Measurements from ENCODE around the gene HOXA9.

The HOXA9 gene

DNA sequence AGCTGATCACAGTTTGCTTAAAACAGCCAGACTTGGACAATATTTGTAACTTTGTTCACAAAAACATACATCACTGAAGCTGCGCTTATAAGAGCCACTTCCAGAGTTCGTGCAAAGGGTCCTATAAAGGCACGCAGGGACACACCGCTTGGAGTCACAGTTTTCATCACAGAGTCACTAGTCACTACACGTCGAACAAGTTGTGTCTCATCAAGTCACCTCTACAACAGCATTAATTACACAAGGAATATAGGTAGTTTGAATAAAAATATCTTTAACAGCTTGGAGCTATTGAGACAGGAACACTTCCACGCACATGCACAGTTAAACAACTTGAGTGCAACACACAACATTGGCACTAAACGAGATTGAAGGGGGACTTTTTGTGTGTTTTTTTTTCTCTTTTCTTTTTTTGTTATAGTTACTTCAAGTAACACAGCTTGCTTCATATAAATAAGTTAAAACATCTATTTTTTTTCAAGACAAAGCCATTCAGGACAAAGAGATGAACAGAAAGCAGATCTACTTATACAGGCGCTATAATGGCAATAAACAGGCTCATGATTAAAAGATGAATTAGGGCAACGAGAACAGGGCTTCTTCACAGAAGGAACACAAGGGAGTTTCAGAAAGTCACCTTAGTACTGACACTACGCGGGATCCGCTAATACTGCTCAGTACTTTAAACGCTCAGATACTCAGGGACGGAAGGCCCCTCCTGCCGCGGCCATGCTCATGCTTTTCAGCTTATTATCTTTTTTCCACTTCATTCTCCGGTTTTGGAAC lies 24.0 kb downstream of the HOXA9 start:
- no peak for DNase-seq

DNA sequence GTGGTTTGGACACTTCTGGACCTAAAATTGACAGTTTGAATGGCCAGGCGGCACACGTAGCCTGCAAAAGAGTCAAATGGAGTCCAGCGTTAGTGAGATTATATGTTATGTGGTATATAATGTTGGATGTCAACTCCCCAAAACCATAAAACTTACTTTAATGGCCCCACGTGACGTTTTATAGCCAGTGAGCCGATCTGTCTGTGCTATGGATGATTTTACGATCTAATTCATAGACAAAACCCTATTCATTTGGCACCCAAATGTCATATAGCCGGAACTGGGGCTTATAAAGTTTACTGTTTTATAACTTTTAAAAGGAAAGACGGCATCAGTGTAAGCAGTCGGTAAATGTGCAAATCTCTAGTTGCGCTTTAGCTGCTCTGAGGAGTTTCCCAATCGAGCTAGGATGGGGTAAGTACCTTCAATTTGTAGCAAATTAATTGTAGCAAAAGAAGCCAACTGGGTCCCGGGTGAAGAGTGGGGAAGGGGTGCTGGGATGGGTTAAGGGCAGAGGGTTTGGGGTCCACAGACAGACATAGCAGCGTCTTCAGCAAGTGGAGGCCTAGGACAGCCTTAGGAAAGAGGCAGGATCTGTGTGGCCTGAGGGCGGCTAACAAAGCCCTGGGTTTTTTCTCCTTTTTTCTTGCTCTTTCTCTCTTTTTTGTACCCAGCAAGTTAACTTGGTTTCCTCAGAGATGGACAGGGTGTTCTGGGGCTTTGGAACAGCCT lies 25.0 kb downstream of the HOXA9 start:
- DNase-seq, result no peak

DNA sequence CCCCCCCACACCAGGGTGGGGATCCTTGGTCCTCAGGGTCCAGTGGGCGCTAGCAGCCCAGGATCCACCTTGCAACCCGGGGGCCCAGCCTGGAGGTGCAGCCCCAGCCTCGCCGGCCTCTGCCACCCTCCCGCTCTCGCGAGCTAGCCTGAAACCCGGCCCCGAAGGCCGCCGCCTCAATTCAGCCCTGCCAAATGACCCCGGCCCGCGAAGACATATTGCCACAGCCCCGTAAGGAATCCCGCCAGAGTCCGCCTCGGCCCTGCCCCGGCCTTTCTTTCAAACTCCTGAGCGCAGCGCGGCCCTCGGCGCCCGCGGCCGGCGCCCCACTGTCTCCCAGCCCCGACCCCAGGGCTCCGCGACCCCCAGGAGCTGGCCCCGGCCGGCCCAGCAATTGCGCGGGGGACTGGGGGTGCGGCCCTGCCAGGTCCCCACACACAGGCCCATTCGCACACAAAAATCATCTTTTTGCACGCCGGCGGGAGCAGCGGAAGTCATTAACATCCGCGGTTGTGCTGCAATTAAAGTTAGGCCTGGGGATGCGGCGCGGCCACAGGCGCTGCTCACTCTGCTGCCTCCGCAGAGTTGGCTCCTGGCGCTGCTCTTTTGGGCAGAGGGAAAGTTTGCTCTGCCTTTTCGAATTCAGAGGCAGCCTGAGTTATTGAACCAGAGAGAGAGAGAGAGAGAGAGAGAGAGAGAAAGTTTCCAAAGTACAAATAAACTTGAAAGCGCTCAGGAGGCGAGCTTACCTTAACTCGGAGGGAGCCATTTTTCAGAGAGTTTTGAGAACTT lies 25.8 kb downstream of the HOXA9 start:
- DNase-seq, result no peak

DNA sequence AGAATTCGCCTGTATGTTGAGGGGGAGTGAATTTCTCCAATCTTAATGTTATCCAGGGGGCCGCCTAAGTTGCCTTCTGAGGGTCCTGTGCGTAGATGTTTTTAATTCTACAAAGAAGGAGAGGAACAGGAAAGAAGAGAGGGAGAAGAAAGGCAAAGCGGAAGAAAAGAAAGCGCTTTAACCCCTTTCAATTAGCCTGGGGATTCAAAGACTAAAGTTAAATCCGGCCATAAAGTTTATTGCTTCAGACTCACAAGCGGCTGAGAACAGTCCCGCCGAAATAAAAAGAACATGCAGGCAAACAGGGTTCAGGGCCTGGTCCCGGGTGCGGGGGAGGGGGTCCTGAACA lies 26.4 kb downstream of the HOXA9 start:
- no peak for DNase-seq

DNA sequence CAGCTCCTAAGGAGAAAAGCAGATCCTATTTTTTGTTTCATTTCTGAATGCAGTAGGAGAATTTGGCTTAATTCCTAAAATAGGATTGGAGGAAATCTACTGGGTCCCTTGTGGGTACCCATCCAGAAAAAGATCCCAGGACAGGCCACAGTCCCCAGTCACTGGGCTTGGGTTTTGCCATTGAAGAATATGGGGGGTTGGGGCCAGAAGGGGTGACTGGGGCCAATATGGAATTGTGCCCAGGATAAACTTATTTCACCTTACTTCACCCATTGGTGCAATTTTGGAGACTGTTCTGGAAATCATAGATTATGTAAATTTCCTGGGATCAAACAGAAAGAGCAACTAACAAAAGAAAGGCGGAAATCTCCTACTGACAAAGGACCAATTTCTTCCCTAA lies 26.9 kb downstream of the HOXA9 start:
- no peak for DNase-seq

DNA sequence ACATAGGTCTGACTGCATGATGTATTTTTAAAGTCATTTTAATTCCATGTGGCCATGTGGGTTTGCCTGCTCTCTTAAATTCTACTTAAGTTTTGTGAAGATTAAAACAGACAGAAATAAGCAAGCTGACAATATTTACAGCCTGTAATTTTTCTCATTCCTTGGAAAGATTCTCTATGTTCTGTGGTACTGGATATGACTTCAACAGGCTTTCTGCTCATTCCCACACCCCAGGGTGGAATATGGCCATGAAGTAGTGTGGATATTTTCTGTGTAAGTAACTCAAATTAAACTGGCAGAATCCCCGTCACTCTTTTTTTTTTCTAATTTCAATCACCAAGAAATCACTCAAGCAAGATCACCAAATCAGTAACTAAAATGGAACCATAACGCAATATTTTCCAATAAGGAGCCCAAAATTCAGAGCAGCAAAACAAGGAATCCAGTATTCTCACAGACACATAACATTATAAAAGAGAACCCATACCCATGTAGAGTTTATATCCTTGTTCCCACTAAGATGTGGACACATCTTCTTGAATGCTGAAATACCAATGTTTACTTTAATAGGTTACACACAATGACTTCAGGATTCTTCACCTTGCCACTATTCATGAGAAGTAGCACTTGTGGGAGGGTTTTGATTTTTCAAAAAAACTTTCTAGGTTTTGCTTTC lies 27.6 kb downstream of the HOXA9 start:
- no peak for DNase-seq

DNA sequence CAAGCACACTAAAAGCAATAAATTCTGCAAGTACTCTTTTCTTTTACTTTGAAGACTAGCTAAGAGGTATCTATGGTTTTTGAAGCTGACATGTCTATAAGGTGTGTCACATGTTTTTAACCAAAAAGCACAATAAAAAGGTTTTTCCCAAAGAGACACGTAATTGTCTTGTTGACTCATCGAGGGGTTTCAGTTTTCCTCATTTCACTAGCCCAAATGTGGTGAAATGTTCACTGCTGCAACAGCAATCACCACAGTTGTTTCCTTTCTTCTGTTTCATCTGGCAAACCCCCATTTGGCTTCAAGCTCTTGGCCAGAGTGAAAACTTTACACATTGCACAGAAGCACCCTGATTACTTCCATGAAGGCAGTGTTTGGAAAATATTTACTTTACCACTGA lies 30.9 kb downstream of the HOXA9 start:
- no peak for DNase-seq

DNA sequence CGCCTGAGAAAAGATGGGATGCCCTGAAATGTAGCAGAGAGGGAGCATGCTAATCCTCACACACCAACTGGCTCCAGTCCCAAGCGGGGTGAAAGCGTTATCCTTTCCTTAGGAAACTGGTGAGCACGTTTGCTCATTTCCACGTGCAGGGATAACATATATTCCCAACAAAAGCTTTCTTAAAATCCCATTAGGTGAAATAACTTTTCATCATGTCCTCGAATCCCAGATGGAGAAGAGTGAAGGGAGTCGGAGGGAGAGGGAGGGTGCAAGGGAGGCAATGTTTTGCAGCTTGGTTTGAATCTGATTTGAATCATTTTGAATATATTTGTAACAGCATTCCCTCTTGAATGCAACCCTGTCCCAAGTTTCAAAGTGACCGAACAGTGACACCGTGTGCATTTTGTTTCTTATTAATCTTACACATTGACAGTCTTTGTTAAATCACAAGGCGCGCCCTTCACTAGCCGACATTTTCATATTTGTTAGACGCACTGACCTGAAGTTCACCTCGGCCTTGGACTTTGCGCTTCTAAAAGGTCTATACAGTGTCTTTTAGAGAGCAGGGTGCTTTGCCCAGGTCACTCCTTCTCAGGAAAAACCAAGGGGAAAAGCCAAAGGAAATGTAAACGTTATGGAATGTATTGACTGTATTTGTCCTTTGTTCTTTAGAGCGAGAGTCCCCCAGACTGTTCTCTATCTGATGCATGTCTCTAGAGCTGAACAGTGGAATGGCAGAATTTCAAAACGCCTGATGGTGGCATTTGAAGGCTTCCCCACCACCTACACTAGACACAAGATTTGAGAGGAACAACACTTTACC lies 31.7 kb downstream of the HOXA9 start:
- DNase-seq, result no peak

DNA sequence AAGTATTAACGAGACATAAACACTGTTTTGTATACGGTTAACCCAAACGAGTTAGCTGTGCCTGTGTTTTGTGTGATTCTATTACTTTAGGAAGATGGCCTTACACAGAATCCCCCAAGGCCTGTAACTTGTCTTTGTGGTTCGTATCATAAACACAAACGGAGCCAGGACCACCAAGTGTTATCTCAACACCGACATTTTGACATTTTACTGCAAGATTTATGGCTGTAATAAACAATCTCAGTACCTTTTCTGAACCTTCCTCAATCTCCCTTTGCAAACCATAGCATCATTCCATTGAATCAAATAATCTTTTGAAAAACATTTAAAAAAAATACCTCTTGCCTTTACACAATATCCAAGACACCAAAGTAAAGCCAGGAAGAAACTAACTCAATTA lies 32.4 kb downstream of the HOXA9 start:
- no peak for DNase-seq

DNA sequence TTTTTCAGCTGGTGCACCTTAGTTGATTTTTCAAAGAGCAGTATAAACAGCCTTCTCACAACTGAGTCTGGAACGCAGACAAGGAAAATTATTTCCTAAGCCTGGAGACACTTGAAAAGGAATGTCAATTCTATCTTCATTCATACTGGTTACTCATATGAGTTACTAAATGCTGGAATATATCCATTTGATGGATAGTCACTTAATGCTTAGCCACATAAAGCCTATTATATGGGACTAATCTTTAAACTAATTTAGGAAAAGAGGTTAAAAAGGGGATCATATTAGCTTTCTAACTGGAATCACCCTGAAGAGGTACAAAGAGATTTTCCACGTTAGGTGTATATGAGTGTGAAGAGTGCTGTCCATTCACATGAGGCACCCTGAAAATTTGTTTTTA lies 33.1 kb downstream of the HOXA9 start:
- no peak for DNase-seq

DNA sequence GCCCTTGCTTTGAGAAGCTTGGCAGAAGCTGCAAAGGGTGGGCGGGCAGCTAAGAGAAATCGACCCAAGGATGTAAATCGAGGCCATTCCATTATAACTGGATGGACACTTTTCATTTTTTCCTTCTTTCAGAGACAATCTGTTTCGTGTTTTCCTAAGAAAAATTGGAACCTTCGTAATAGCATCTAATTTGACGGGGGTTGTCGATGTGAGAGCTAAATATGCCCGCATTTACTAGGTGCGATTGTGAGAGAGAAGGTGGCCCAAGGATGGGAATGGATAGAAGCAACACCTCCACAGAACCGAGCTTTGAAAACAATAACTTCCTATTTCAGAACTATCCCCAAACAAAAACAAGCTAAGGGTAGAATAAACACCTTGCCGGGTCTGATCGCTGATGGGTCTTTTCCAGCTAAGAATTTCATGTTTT lies 33.9 kb downstream of the HOXA9 start:
- DNase-seq, result no peak

DNA sequence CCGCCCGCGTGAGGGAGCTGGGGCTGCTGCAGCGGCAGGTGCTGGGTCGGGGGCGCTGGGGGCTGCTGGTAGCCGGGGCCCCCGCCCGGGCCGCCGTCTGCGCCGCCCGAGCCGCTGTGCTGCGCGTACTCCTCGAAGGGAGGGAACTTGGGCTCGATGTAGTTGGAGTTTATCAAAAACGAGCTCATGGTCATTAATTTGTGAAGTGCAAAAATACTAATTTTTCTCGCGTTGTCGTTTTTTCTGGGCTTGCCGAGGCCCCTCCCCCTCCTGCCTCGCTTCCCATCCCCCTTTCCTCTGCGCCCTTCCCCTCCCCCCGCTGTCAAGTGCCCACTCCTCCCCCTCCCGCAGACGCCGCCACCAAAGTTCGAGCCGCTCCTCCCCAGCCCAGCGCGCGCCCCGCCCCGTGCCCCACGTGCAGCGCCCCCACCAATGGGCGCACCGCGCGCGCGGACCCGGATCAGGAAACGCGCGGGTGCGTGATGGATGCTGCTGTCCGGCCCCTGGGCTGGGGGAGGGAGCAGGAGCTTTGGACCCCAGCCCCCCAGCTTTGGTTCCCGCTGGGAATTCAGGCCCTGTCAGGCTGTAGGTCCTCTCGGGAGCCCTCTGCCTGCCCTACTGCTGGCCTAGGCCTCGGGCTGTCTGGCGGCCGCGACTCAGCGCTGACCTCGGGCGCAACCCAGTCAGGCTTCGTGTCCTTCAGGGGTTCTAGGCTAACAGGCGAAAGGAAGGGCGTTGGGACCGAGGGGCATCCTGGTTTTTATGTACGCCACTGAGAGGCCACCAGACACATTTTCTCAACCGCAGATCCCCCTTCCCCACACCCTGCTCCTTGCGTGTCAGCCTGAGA lies 34.6 kb downstream of the HOXA9 start, which contains the start of gene HOXA4:
HOXA4 (minus strand) TSS at position 218 of the 850 bp plus-strand sequence; CDS start at position 194, 24 bp downstream.
- DNase-seq, result no peak

DNA sequence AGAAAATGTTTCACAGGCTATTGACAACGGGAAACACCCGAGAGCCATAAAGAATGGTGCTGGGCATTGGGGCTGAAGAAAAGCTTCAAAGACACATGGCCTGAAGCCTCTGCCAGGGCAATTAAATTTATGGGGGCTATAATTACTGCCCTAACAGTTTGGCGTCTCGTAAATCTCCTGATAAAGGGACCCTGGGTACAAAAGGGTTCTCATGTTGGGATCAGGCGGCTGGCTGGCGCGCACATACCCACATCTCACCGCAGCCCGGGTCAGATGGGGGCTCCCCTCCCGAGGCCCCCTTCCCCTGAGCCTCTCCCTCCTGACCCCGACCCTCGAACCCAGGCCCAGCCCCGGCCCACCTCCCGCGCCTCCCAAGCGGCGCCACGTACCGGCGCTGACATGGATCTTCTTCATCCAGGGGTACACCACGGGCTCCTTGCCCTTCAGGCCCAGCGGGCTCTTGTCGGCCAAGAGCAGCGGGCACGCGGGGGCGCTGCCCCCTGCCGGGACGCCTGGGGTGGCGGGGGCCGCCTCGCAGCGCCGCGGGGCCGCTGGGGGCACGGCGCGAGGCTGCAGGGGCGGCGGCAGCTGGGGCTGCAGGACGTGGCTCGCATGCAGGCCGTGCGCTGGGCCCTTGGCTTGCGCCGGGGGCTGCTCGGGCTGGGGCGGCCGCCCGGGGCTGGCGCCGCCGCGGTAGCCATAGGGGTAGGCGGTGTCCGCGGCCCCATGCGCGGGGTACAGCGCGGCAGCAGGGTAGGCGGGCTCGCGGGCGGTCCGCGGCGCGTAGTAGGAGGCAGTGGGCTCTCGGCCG lies 35.4 kb downstream of the HOXA9 start:
- no peak for DNase-seq

DNA sequence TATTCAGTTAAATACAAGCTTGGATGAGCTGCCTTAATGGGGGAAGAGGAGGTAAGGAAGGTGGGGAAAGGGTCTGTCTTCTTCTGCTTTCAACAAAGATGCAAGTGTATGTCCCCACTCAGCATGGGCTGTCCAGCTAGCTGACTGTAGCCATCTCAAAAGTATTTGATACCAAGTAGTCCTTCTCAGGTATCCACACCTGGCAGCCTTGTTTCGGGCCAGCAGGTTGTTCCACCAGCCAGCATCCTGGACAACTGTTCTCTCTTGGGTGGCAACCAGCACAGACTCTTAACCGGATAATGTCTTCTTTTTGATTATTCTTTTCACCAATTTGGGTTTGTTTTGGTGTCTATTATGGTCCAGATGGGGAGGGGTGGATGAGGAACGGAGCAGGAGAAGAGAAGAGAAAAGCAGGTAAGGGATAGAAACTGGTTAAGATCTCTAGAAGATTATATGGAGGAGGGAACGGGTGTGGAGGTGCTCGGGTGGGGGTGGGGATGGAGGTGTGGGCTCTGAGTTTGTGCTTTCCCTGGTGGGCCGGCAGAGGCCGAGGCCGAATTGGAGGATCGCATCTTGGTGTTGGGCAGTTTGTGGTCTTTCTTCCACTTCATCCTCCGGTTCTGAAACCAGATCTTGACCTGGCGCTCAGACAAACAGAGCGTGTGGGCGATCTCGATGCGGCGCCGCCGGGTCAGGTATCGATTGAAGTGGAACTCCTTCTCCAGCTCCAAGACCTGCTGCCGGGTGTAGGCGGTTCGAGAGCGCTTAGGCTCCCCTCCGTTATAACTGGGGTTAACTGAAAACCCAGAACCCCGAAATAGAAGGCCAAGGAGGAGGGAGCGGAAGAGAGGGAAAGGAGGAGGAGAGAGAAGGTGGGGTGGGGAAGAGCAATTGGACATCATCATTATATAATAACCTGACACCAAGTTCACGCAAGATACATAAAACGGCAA lies 36.3 kb downstream of the HOXA9 start:
- DNase-seq, result no peak

DNA sequence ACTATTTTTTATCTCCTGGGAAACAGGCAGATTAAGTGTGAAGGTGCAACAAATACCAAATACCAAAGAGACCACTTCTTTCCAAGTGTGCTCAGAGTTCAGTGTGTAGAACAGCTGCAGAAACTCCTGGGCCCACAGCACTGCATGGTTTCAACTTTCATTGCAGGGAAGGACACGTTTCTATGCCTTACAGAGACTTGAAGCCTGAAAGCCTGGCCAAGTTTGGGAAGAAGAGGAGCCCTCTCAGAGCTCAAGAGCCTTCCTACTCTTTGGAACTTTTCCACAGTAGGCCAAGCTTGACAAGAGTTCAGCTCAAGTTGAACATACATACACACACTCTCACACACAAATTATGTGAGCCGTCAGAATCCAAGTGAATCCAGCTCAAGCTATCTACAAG lies 37.3 kb downstream of the HOXA9 start:
- DNase-seq, result no peak

DNA sequence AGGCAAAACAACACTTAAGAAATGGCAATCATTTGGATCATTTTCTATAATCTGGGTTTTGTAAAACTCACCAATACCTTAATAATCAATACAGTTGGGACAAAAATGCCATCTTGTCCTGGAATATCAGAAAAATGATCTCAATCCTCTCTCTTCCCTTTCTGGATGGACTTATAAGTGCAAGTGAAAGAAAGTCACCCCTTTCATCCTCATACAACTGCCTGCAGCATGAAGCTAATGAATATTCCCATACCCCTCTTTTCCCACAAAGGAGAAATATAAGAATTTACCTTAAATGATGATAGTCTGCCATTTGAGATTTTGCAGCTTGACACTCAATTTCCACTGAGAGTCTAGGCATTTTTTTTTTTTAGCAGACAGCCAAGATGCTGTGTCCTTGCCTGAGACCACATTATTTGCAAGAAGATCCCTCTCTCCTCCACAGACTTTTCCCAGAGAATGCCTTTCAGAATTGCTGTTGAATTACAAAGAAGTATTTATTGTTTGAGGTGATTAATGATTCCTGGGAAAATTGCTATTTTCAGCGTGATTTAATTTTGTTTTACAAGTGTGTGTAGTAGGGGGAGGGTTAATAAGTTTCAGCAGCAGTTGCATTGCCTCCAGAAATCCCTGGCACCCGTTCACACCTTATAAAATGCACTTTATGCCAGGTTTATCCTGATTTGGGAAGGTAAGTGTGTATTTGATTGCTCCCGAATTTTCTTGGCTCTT lies 38.6 kb downstream of the HOXA9 start:
- DNase-seq, result no peak

DNA sequence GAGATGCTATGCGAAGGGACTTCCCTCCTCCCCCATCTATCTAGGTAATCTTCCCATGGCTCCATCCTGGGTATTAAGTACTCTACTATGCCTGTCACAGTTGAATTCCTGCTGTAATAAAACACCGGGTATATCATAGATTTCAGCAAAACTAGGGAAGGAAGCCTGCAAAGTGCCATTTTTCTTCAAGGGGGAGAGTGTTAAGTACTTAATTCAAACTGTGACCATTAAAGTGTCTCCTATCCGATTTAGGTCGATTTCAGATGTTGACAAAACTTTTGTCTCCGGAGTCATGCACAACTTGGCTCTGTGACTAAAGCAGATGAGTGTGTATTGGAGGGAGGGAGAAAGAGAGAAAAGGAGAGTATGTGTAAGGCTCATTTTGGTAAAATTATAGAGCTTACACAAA lies 39.3 kb downstream of the HOXA9 start:
- DNase-seq, result no peak
